ENCODE results near the gene TEKT4. TPM values are rescaled to one million over a fixed set of nuclear protein-coding genes. Genes with fewer than 3 reads are reported as not detected.
"Not testable (repeated sequence)": the region's sequence is repeated elsewhere in the genome, so short reads cannot be mapped to it uniquely, and the experiment has no call there.

Gene TEKT4, protein sequence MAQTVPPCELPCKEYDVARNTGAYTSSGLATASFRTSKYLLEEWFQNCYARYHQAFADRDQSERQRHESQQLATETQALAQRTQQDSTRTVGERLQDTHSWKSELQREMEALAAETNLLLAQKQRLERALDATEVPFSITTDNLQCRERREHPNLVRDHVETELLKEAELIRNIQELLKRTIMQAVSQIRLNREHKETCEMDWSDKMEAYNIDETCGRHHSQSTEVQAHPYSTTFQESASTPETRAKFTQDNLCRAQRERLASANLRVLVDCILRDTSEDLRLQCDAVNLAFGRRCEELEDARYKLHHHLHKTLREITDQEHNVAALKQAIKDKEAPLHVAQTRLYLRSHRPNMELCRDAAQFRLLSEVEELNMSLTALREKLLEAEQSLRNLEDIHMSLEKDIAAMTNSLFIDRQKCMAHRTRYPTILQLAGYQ
- total RNA-seq = not detected

DNA sequence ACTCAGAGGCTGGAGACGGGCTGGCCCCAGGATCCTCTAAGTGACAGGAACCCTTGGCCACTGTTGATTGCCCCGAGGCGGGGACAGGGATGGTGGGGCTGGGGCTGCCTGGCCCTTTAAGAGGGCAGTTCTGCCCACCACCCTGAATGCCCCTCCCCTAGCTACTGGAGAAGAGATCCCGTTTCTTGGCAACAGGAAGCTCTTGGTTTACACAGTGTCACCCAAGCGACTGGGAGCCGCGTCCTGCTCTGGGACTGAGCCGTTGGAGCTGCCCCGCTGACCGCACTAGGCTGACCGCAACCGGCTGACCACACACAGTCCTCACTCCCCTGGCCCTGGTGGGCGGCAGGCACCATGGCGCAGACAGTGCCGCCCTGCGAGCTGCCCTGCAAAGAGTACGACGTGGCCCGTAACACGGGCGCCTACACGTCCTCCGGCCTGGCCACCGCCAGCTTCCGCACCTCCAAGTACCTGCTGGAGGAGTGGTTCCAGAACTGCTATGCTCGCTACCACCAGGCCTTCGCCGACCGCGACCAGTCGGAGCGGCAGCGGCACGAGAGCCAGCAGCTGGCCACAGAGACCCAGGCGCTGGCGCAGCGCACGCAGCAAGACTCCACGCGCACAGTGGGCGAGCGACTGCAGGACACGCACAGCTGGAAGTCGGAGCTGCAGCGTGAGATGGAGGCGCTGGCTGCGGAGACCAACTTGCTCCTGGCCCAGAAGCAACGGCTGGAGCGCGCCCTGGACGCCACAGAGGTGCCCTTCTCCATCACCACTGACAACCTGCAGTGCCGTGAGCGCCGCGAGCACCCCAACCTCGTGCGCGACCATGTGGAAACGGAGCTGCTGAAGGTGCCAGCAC is at the start of gene TEKT4:
TEKT4 (plus strand) TSS at position 205 of the 862 bp plus-strand sequence; CDS start at position 355, 150 bp downstream.
- no peak within 1 kb of the TSS for H3K4me3 ChIP-seq
- no peaks in the 10 kb centered on the region for H3K27me3 ChIP-seq
- no peak for DNase-seq (ENCODE audit: low spot score)
- no peaks in the 10 kb centered on the region for H3K36me3 ChIP-seq
- TF ChIP-seq, protein P1, sequence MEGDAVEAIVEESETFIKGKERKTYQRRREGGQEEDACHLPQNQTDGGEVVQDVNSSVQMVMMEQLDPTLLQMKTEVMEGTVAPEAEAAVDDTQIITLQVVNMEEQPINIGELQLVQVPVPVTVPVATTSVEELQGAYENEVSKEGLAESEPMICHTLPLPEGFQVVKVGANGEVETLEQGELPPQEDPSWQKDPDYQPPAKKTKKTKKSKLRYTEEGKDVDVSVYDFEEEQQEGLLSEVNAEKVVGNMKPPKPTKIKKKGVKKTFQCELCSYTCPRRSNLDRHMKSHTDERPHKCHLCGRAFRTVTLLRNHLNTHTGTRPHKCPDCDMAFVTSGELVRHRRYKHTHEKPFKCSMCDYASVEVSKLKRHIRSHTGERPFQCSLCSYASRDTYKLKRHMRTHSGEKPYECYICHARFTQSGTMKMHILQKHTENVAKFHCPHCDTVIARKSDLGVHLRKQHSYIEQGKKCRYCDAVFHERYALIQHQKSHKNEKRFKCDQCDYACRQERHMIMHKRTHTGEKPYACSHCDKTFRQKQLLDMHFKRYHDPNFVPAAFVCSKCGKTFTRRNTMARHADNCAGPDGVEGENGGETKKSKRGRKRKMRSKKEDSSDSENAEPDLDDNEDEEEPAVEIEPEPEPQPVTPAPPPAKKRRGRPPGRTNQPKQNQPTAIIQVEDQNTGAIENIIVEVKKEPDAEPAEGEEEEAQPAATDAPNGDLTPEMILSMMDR (IDR thresholded peaks at IDR 0.05) = no peak
- H3K27ac ChIP-seq = no peak within 1 kb of the TSS
- H3K4me1 ChIP-seq = no peaks in the 10 kb centered on the region
- H3K9me3 ChIP-seq = no peaks in the 10 kb centered on the region

DNA sequence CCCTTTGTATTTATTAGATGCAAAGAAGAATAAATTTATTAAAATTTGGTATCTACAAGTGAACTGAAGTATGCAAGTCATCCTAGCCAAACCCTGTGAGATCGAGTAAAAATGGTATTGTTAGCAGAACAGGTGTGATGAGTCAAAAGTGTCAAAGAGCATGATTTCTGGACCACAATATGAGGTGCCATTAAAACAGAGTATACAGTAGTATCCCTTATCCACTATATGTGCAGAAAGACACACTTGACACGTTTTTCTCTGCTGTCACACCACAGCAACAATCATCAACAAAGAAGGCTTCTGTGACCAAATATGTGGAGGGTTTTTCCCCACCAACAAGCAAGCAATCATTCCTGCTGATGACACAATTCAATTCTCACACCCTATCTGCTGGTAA is 32.0 kb upstream of the TEKT4 start:
- not testable (repeated sequence) for H3K27me3 ChIP-seq; H3K27ac ChIP-seq; H3K4me3 ChIP-seq; H3K36me3 ChIP-seq; DNase-seq (ENCODE audit: low spot score); H3K9me3 ChIP-seq; H3K4me1 ChIP-seq

DNA sequence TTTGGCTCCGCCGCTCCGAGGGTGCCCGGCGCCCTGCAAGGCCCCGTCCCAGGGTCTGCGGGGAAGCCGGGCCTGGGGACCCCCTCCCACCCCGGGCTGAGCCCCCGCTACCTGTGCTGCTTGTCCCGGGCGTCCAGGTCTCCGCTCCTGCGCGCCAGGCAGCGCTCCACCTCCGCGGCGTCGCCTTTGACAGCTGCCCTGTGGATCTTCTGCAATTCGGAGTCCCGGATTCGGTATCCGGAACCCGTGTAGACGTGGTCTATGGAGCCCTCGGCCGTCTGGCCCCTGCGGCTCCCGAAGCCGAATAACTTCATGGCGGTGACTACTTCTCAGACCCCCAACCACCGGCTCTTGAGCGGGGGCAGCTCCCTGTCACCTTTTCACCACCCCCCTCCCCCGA is 14.4 kb upstream of the TEKT4 start:
- H3K4me3 ChIP-seq = peak overlapping the region in 1 of 2 donors; percentile 30
- DNase-seq (ENCODE audit: low spot score); H3K27ac ChIP-seq; H3K27me3 ChIP-seq; H3K9me3 ChIP-seq; H3K36me3 ChIP-seq: not testable (repeated sequence)
- peaks cover 0 to 12% of the 10 kb centered on the region in 2 donors for H3K4me1 ChIP-seq

DNA sequence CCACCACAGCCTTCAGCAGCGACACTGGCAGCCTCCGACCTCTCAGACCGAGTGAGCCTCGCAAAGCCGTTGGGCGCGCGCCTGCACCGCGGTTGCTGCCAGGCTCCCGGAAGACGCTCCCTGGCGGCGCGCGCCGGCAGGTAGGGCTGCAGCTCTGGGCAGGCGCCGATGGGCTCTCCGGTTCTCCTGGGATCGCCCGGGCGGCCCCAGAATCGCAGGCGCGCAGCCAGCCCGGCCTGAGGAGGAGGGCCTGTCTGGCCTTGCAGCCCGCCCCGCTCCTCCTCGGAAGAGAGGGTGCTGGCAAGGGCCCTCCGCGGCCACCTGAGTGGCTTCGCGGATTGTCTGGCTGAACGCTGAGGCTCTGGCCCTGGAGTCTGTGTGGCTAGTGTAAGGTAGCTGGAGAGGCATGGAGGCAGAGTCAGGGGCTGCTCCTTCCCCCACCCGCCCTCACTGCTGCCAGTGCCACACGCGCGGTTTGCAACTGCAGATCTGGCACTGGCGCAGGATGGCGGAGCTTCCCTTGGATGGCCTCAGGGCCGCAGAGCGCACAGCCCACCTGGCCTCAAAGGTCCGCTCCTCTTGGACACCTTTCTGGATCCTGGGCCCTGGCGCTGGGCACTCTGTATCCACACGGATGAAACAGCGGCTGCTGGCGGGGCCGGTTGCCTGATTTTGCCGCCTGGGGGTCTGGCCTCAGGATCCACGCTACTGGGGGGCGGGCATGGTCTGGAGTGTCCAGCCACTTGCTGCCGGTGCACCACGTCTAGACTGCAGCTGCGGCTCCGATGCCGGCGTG is 13.7 kb upstream of the TEKT4 start:
- Histone ChIP-seq H3K4me1 (peaks cover 0 to 12% of the 10 kb centered on the region in 2 donors), H3K4me3 (peak overlapping the region in 1 of 2 donors; percentile 30)
- H3K27ac ChIP-seq; H3K9me3 ChIP-seq; H3K36me3 ChIP-seq; H3K27me3 ChIP-seq; DNase-seq (ENCODE audit: low spot score): not testable (repeated sequence)

DNA sequence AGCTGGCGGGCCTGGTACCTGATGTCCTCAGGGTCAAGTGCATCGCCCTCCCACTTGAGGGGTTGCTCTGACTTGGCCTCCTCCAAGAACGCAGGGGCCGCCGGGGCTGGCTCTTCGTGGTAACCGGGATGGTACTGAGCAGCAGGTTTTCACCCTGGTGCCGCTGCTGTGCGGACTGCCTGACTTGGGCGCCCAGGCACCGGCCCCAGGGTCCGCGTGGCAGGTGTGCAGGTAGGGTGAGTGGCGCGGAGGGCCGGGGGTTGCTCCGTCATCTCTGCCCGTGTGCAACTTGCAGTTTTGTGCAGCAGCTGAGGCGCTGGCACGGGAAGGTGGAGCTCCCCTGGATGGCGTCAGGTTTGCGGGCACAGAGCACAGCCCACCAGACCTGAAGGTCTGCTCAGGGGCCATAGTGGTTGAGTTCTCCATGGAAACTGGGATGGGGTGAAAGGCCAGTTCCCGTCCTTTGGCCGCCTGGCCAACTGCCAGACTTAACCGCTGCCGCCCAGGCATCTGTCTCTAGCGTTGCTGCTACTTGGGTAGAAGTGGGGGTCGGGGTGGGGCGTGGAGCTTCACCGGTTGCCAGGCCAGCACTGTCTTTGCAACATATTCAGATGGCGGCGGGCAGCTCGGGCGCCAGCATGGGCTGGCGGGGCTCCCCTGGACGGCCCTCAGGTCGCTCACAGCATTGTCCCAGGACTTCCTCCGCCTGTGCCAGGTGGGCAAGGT is 12.9 kb upstream of the TEKT4 start:
- H3K27me3 ChIP-seq; H3K9me3 ChIP-seq; H3K4me3 ChIP-seq; DNase-seq (ENCODE audit: low spot score); H3K27ac ChIP-seq; H3K36me3 ChIP-seq: not testable (repeated sequence)
- H3K4me1 ChIP-seq = peaks cover 0 to 12% of the 10 kb centered on the region in 2 donors

DNA sequence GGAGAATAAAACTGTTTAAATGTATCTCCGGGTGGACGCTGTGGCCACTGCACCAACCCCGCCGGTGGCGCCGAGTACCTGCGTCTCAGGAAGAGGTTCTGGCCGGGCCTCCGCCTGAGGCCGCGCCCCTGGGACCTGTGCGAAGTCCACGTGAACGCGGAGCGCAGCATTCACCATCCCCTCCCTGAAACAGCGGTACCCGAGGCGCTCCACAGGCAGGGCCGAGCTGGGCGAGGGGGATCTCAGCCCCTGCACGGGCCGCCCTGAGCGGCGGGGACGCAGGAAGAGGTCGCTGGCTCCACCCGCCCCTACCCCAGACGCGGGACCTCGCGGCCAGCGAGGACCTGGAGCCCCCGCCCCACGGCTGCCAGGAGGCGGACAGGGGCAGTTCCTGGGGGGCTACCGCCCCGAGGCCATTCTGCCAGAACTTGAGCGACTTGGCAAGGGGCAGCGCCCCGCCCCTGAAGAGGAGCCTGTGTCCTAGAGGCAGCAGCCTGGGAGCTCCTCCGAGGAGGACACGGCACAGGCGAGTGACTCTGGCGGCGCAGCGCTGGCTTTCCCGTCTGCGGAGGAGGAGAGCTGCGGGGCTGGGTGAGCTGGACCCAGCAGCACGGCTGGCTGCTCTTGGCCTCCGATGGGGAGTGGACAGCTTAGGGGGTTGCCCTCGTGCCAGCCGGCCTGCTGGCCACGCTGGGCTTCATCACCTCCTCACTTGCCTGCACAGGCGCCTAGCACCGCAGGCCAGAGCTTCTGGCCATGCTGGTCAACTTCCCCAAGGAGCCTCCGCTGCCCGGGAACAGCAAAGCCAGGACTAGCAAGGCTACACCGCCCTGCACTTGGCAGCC is 9.7 kb upstream of the TEKT4 start:
- TF ChIP-seq, protein P1 (IDR thresholded peaks at IDR 0.05) = no peak
- Histone ChIP-seq H3K4me3 (peak overlapping the region in 1 of 2 donors; percentile 15), H3K9me3 (no peaks in the 10 kb centered on the region), H3K4me1 (peaks cover 0 to 12% of the 10 kb centered on the region in 2 donors), H3K27me3 (peaks cover 0 to 6% of the 10 kb centered on the region in 2 donors), H3K36me3 (no peaks in the 10 kb centered on the region), H3K27ac (no peak overlapping the region)
- DNase-seq (ENCODE audit: low spot score) = no peak

DNA sequence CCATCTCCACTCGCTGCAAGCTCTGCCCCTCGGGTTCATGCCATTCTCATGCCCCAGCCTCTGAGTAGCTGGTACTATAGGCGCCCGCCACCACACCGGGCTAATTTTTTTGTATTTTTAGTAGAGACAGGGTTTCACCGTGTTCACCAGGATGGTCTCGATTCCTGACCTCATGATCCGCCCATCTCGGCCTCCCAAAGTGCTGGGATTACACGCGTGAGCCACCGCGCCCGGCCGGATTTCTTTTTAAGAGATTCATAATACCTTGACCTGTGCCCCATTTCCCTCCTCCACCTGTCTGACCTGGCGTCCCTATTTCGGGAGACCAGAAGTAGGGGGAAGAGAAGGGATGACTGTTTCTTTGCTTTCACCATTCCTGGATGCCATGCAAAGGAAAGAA is 8.3 kb upstream of the TEKT4 start:
- not testable (repeated sequence) for DNase-seq (ENCODE audit: low spot score); H3K4me3 ChIP-seq; H3K4me1 ChIP-seq; H3K9me3 ChIP-seq; H3K27me3 ChIP-seq; H3K27ac ChIP-seq; H3K36me3 ChIP-seq
